Measurements from ENCODE around the gene STMP1.

GRCh38 chr7:135685306-135686084 lies 23.2 kb downstream of the STMP1 start:
- TF ChIP-seq, protein P1, sequence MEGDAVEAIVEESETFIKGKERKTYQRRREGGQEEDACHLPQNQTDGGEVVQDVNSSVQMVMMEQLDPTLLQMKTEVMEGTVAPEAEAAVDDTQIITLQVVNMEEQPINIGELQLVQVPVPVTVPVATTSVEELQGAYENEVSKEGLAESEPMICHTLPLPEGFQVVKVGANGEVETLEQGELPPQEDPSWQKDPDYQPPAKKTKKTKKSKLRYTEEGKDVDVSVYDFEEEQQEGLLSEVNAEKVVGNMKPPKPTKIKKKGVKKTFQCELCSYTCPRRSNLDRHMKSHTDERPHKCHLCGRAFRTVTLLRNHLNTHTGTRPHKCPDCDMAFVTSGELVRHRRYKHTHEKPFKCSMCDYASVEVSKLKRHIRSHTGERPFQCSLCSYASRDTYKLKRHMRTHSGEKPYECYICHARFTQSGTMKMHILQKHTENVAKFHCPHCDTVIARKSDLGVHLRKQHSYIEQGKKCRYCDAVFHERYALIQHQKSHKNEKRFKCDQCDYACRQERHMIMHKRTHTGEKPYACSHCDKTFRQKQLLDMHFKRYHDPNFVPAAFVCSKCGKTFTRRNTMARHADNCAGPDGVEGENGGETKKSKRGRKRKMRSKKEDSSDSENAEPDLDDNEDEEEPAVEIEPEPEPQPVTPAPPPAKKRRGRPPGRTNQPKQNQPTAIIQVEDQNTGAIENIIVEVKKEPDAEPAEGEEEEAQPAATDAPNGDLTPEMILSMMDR (IDR thresholded peaks at IDR 0.05), result no peak
- TF ChIP-seq POLR2A (IDR thresholded peaks at IDR 0.05), result no peak
